IPS-18c (cell line): ENCODE results near the gene CLRN3.

Source experiments
- H3K4me3 ChIP-seq: 2 replicates; pipeline ENCODE4 v1.7.0; 2013; ENCODE audit warnings: low read depth, mild to moderate bottlenecking, low read length, moderate library complexity; ENCODE audit not compliant: insufficient read depth
- H3K9me3 ChIP-seq: one replicate; pipeline ENCODE4 v1.6.1; 2013; ENCODE audit warnings: mild to moderate bottlenecking, low read length, moderate library complexity; ENCODE audit not compliant: control insufficient read depth, insufficient read depth

CLRN3 gene

GRCh38 chr10:127921753-127922145, 29.0 kb upstream of the CLRN3 start:
- H3K4me3 ChIP-seq, result no peak overlapping the region
- no peaks in the 10 kb centered on the region for H3K9me3 ChIP-seq

- H3K4me3 ChIP-seq, result no peak overlapping the region
- no peaks in the 10 kb centered on the region for H3K9me3 ChIP-seq
These were observed 28.5 kb upstream of the CLRN3 start for GRCh38 chr10:127921075-127921752.

GRCh38 chr10:127920306-127921074, 27.7 kb upstream of the CLRN3 start:
- no peak overlapping the region for H3K4me3 ChIP-seq
- H3K9me3 ChIP-seq, result no peaks in the 10 kb centered on the region

GRCh38 chr10:127919418-127920271, 26.9 kb upstream of the CLRN3 start:
- H3K9me3 ChIP-seq, result no peaks in the 10 kb centered on the region
- H3K4me3 ChIP-seq, result no peak overlapping the region

- Histone ChIP-seq H3K4me3 (no peak overlapping the region), H3K9me3 (no peaks in the 10 kb centered on the region)
These were observed 25.8 kb upstream of the CLRN3 start for GRCh38 chr10:127918572-127918971.

- Histone ChIP-seq H3K4me3 (no peak overlapping the region), H3K9me3 (no peaks in the 10 kb centered on the region)
These were observed 24.1 kb upstream of the CLRN3 start for GRCh38 chr10:127916826-127917225.

GRCh38 chr10:127915324-127915723, 22.6 kb upstream of the CLRN3 start:
- Histone ChIP-seq H3K9me3 (no peaks in the 10 kb centered on the region), H3K4me3 (no peak overlapping the region)

- H3K9me3 ChIP-seq, result no peaks in the 10 kb centered on the region
These were observed 20.6 kb upstream of the CLRN3 start for GRCh38 chr10:127913368-127913759.

GRCh38 chr10:127912607-127913367, 20.0 kb upstream of the CLRN3 start:
- Histone ChIP-seq H3K9me3 (no peaks in the 10 kb centered on the region), H3K4me3 (no peak overlapping the region)

More at GRCh38 chr10:127913368-127913759, 20.6 kb upstream of the CLRN3 start:
- H3K4me3 ChIP-seq, result no peak overlapping the region

GRCh38 chr10:127911867-127912257, 19.1 kb upstream of the CLRN3 start:
- Histone ChIP-seq H3K4me3 (no peak overlapping the region), H3K9me3 (no peaks in the 10 kb centered on the region)

- no peak overlapping the region for H3K4me3 ChIP-seq
These were observed 18.6 kb upstream of the CLRN3 start for GRCh38 chr10:127911218-127911866.

GRCh38 chr10:127910464-127910770, 17.7 kb upstream of the CLRN3 start:
- no peaks in the 10 kb centered on the region for H3K9me3 ChIP-seq

More at GRCh38 chr10:127911218-127911866, 18.6 kb upstream of the CLRN3 start:
- H3K9me3 ChIP-seq, result no peaks in the 10 kb centered on the region

GRCh38 chr10:127909716-127910463, 17.1 kb upstream of the CLRN3 start:
- Histone ChIP-seq H3K4me3 (no peak overlapping the region), H3K9me3 (no peaks in the 10 kb centered on the region)

More at GRCh38 chr10:127910464-127910770, 17.7 kb upstream of the CLRN3 start:
- H3K4me3 ChIP-seq, result no peak overlapping the region

- H3K4me3 ChIP-seq, result no peak overlapping the region
- H3K9me3 ChIP-seq, result no peaks in the 10 kb centered on the region
These were observed 16.2 kb upstream of the CLRN3 start for GRCh38 chr10:127908959-127909267.

- Histone ChIP-seq H3K4me3 (no peak overlapping the region), H3K9me3 (no peaks in the 10 kb centered on the region)
These were observed 15.6 kb upstream of the CLRN3 start for GRCh38 chr10:127908106-127908958.
